NT2/D1 (cell line): ENCODE measurements around the gene OIT3.

Experiments used
- DNase-seq: peaks from one replicate; pipeline ENCODE4 v3.0.0-alpha.2; 2011; ENCODE audit warnings: low read depth, low spot score
- H3K27me3 ChIP-seq: 2 replicates; pipeline ENCODE4 v1.6.0; 2011; ENCODE audit warnings: mild to moderate bottlenecking; ENCODE audit not compliant: insufficient read length, insufficient read depth
- H3K36me3 ChIP-seq: 2 replicates; pipeline ENCODE4 v1.6.1; 2011; ENCODE audit warnings: mild to moderate bottlenecking, low read length, mixed read lengths; ENCODE audit not compliant: insufficient read depth, insufficient read length
- H3K4me1 ChIP-seq: 2 replicates; pipeline ENCODE4 v1.5.1; 2011; ENCODE audit not compliant: insufficient read depth, insufficient read length
- H3K4me3 ChIP-seq: 2 replicates; pipeline ENCODE4 v1.5.1; 2011; ENCODE audit warnings: low read depth; ENCODE audit not compliant: insufficient read length
- H3K9ac ChIP-seq: 2 replicates; pipeline ENCODE4 v1.6.0; 2011; ENCODE audit warnings: low read depth; ENCODE audit not compliant: insufficient read length
- H3K9me3 ChIP-seq: 2 replicates; pipeline ENCODE4 v1.5.1; 2011; ENCODE audit warnings: mild to moderate bottlenecking, low read length; ENCODE audit not compliant: insufficient read depth
- SUZ12 ChIP-seq: IDR thresholded peaks from 2 replicates; pipeline ENCODE4 v1.6.1; 2011; ENCODE audit not compliant: insufficient read length, insufficient read depth; ENCODE audit errors: extremely low read depth
- YY1 ChIP-seq: IDR thresholded peaks from 2 replicates; pipeline ENCODE4 v1.6.1; 2011; ENCODE audit not compliant: insufficient read length, insufficient read depth
- ZNF274 ChIP-seq: IDR thresholded peaks from 2 replicates; pipeline ENCODE4 v1.6.1; 2011; ENCODE audit warnings: mild to moderate bottlenecking, low read depth, low read length

OIT3 gene

DNA sequence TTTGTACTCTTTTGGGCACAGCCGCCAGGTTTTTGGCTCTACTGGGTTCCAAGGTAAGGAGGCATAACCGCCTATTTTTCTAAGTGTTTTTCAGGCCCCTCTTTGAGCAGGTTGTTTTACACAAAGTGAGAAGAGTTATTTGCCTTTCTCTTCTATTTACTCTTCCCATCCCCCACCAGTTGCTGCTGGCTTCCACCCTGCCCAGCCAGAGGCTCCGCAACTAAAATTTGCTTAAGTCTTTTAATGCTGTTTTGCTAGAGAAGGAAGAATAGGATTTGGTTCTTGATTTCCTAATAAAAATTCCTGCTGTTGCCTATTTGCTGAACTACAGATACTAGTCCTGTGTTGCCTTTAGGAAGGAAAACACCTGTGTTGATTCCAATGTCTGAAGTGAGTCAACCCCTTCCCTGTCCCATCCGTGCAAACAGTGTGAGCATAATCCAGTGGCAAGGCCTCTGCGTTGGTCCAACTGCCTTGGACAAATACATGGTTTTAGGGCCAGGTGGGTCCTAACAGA is 59.2 kb downstream of the OIT3 start:
- Histone ChIP-seq H3K9me3 (no peaks in the 10 kb centered on the region), H3K4me3 (no peak overlapping the region), H3K27me3 (no peaks in the 10 kb centered on the region), H3K36me3 (no peaks in the 10 kb centered on the region), H3K4me1 (no peaks in the 10 kb centered on the region), H3K9ac (no peak overlapping the region)
- no peak for DNase-seq
- TF ChIP-seq ZNF274 (no peak), SUZ12 (no peak), YY1 (no peak)

- TF ChIP-seq ZNF274 = no peak
- no peak for TF ChIP-seq SUZ12
- no peak for TF ChIP-seq YY1
Observed at GRCh38 chr10:72953687-72954086, 60.1 kb downstream of the OIT3 start.

DNA sequence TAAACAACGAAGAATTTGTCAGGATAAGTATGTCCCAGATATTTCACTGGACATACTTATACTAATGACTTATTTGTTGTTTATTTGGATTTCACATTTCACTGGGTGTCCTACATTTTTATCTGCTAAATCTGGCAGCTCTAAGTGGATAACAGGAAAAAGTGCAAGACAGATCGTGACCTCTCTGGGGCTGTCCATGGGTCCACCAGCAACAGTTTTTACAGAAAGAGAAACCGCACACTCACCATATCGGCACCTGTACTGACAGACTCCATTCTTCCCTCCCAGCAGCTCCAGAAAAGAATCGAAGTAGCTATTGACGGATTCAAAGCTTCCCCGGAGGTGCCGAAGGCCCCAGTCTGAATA is 60.7 kb downstream of the OIT3 start:
- no peaks in the 10 kb centered on the region for H3K27me3 ChIP-seq
- H3K9ac ChIP-seq = peak overlapping the region; percentile 32
- no peak overlapping the region for H3K4me3 ChIP-seq
- DNase-seq = no peak
- no peaks in the 10 kb centered on the region for H3K9me3 ChIP-seq
- TF ChIP-seq SUZ12 (no peak), ZNF274 (no peak), YY1 (no peak)
- H3K36me3 ChIP-seq = no peaks in the 10 kb centered on the region
- H3K4me1 ChIP-seq = no peaks in the 10 kb centered on the region

More at GRCh38 chr10:72953687-72954086, 60.1 kb downstream of the OIT3 start:
- Histone ChIP-seq H3K4me1 (no peaks in the 10 kb centered on the region), H3K4me3 (no peak overlapping the region), H3K9ac (peak overlapping the region; percentile 32), H3K27me3 (no peaks in the 10 kb centered on the region), H3K9me3 (no peaks in the 10 kb centered on the region), H3K36me3 (no peaks in the 10 kb centered on the region)
- no peak for DNase-seq

GRCh38 chr10:72954596-72955554 is 61.3 kb downstream of the OIT3 start, which contains the start of gene PLA2G12B:
PLA2G12B (minus strand) TSS chr10:72954806; CDS start chr10:72954685, 121 bp downstream.
- TF ChIP-seq ZNF274 = no peak
- no peak for TF ChIP-seq SUZ12
- TF ChIP-seq YY1 = no peak
- no peaks in the 10 kb centered on the region for H3K9me3 ChIP-seq
- no peaks in the 10 kb centered on the region for H3K36me3 ChIP-seq
- H3K4me3 ChIP-seq = no peak within 1 kb of the TSS
- peak within 1 kb of the TSS; percentile 32 for H3K9ac ChIP-seq
- no peak for DNase-seq
- H3K4me1 ChIP-seq = no peaks in the 10 kb centered on the region
- H3K27me3 ChIP-seq = no peaks in the 10 kb centered on the region

- no peaks in the 10 kb centered on the region for H3K9me3 ChIP-seq
- no peak overlapping the region for H3K9ac ChIP-seq
- H3K36me3 ChIP-seq = no peaks in the 10 kb centered on the region
- no peak for DNase-seq
- H3K4me3 ChIP-seq = no peak overlapping the region
- no peaks in the 10 kb centered on the region for H3K27me3 ChIP-seq
- TF ChIP-seq ZNF274 (no peak), SUZ12 (no peak), YY1 (no peak)
- no peaks in the 10 kb centered on the region for H3K4me1 ChIP-seq
Observed at GRCh38 chr10:72956001-72956400, 62.5 kb downstream of the OIT3 start.

- no peak for DNase-seq
- no peaks in the 10 kb centered on the region for H3K27me3 ChIP-seq
- peaks cover 38% of the 10 kb centered on the region for H3K9me3 ChIP-seq
- peaks cover 1% of the 10 kb centered on the region for H3K4me1 ChIP-seq
- no peak overlapping the region for H3K9ac ChIP-seq
- TF ChIP-seq YY1 = no peak
- TF ChIP-seq ZNF274 = no peak
- TF ChIP-seq SUZ12 = no peak
- no peaks in the 10 kb centered on the region for H3K36me3 ChIP-seq
- H3K4me3 ChIP-seq = no peak overlapping the region
Observed at GRCh38 chr10:72976886-72977285, 83.3 kb downstream of the OIT3 start.

DNA sequence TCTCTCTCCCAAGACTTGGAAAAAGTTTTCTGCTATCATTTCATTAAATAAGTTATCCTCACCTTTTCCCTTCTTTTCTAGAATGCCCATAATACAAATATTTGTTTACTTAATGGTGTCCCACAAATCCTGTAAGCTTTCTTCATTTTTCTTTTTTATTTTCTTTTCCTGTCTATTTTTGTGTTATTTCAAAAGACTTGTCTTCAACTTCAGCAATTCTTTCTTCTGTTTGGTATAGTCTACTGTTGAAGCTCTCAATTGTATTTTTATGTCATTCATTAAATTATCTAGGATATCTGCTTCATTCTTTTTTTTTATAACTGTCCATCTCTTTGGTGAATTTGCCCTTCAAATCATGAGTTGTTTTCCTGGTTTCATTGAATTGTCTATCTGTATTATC is 86.2 kb downstream of the OIT3 start:
- Histone ChIP-seq H3K9ac (no peak overlapping the region), H3K9me3 (peaks cover 38% of the 10 kb centered on the region), H3K36me3 (no peaks in the 10 kb centered on the region), H3K27me3 (no peaks in the 10 kb centered on the region), H3K4me3 (no peak overlapping the region), H3K4me1 (peaks cover 4% of the 10 kb centered on the region)
- TF ChIP-seq SUZ12 (no peak), ZNF274 (no peak), YY1 (no peak)
- no peak for DNase-seq
